PC-9 (cell line): ENCODE results near the gene MCM9. TPM values are rescaled to one million over a fixed set of nuclear protein-coding genes. Genes with fewer than 3 reads are reported as not detected.

Source experiments
- BruUV-seq: library from RNA; stranded (reverse); fragments of 400-500 nt; replicated peaks from 2 replicates; lab custom pipeline; 2021; lab: Mats Ljungman, UMichigan
- CTCF ChIA-PET: fragments of 300-600 bp; sonication (Branson Sonifier 250); formaldehyde crosslinking; loops from one replicate; lab custom pipeline; 2022; ENCODE audit warnings: antibody characterized with exemption; lab: Charles Lee
- POLR2A ChIA-PET: fragments of 300-600 bp; sonication (Branson Sonifier 250); formaldehyde crosslinking; loops from one replicate; lab custom pipeline; 2022; ENCODE audit warnings: antibody characterized with exemption; ENCODE audit not compliant: unreplicated experiment; lab: Charles Lee
- DNase-seq, 2 experiments: peaks; one replicate each; pipeline versions ENCODE4 v3.0.0 to v3.0.0-alpha.2; 2015 to 2022; ENCODE audit warnings: mixed read lengths in 1 of 2
- H2AFZ ChIP-seq: fragments of 200-600 bp; sonication (generic); 2 replicates; pipeline ENCODE4 v1.8.1; 2017; ENCODE audit warnings: antibody characterized with exemption
- H3F3A ChIP-seq: fragments of 200-600 bp; sonication (generic); 2 replicates; pipeline ENCODE4 v1.8.1; 2017; ENCODE audit warnings: antibody characterized with exemption, mild to moderate bottlenecking, low read depth; ENCODE audit not compliant: insufficient read depth
- H3K27ac ChIP-seq: fragments of 200-600 bp; sonication (generic); 2 replicates; pipeline ENCODE4 v1.6.1; 2016; ENCODE audit warnings: mixed run types
- H3K27me3 ChIP-seq: fragments of 200-600 bp; sonication (generic); 2 replicates; pipeline ENCODE4 v1.6.1; 2016; ENCODE audit warnings: low read depth, mixed run types; ENCODE audit not compliant: insufficient read depth
- H3K36me3 ChIP-seq: fragments of 200-600 bp; sonication (generic); 2 replicates; pipeline ENCODE4 v1.6.1; 2016; ENCODE audit warnings: low read depth, mixed run types
- H3K4me1 ChIP-seq: fragments of 200-600 bp; sonication (generic); replicated peaks from 2 replicates; pipeline ENCODE4 v1.6.1; 2016; ENCODE audit warnings: mixed run types; ENCODE audit not compliant: insufficient read depth
- H3K4me2 ChIP-seq: fragments of 200-600 bp; sonication (generic); 2 replicates; pipeline ENCODE4 v1.6.1; 2017; ENCODE audit warnings: mixed run types
- H3K4me3 ChIP-seq: fragments of 200-600 bp; sonication (generic); 2 replicates; pipeline ENCODE4 v1.6.1; 2016; ENCODE audit warnings: mixed run types
- H3K79me2 ChIP-seq: fragments of 200-600 bp; sonication (generic); 2 replicates; pipeline ENCODE4 v1.6.1; 2017; ENCODE audit warnings: low read depth, mixed run types
- H3K9me2 ChIP-seq: fragments of 200-600 bp; sonication (generic); 2 replicates; pipeline ENCODE4 v1.8.1; 2017; ENCODE audit warnings: mild to moderate bottlenecking; ENCODE audit not compliant: insufficient read depth
- H3K9me3 ChIP-seq: fragments of 200-600 bp; sonication (generic); 2 replicates; pipeline ENCODE4 v1.8.1; 2016; ENCODE audit warnings: low read depth; ENCODE audit not compliant: insufficient read depth
- H4K20me1 ChIP-seq: fragments of 200-600 bp; sonication (generic); 2 replicates; pipeline ENCODE4 v1.8.1; 2017; ENCODE audit not compliant: insufficient read depth
- CTCF ChIP-seq: fragments of 200-600 bp; sonication (generic); conservative IDR thresholded peaks from 2 replicates; pipeline ENCODE4 v1.6.1; 2017; ENCODE audit warnings: mixed run types, antibody characterized with exemption, mild to moderate bottlenecking, moderate library complexity
- EZH2 ChIP-seq: fragments of 200-600 bp; sonication (generic); IDR thresholded peaks from 2 replicates; pipeline ENCODE4 v1.8.0; 2017; ENCODE audit warnings: antibody characterized with exemption, low read depth
- intact Hi-C: fragments of 100-400 bp; cut with micrococcal nuclease; formaldehyde crosslinking; loops from one replicate; pipeline ENCODE4 v1.10.0; 2022; ENCODE audit not compliant: unreplicated experiment
- total RNA-seq: library from RNA; stranded (reverse); gene quantifications from 2 replicates; pipeline ENCODE4 v1.2.3, GENCODE V29; 2021

Gene MCM9
- total RNA-seq, 1 experiment from 2014 or later = 18.1 TPM

- ChIA-PET CTCF (interaction anchor here (0.5 kb wide), 1 partner anchor 16 kb away, joined by 3 read pairs; no protein-coding TSS in a partner anchor), POLR2A (interaction anchor here (0.7 kb wide), 2 partner anchors 12 to 230 kb away, joined by 3 to 5 read pairs; partner anchors contain the start of gene CEP85L)
- no peak overlapping the region for H2AFZ ChIP-seq
- peak in 1 of 2 experiments; percentile 52 for DNase-seq
- peaks cover 8% of the 10 kb centered on the region; the same call in 1 of the 2 replicates for H3K4me1 ChIP-seq
- H3K9me3 ChIP-seq = no peaks in the 10 kb centered on the region
- peaks cover 8% of the 10 kb centered on the region; the same call in 1 of the 2 replicates for H3K36me3 ChIP-seq
- H3K4me3 ChIP-seq = no peak overlapping the region
- intact Hi-C loops = no loop called here
- 0 out of 2 replicates have a peak, but pooled peaks cover 4% of the 10 kb centered on the region for H3K9me2 ChIP-seq
- peaks cover 48% of the 10 kb centered on the region for H3K79me2 ChIP-seq
- BruUV-seq = no TSS peak
- no peak overlapping the region for H3K4me2 ChIP-seq
- no peaks in the 10 kb centered on the region for H4K20me1 ChIP-seq
- no peaks in the 10 kb centered on the region for H3F3A ChIP-seq
- H3K27ac ChIP-seq = no peak overlapping the region
- H3K27me3 ChIP-seq = no peaks in the 10 kb centered on the region
- no peak for TF ChIP-seq CTCF
- no peak for TF ChIP-seq EZH2
These were observed 53.3 kb downstream of the MCM9 start for GRCh38 chr6:118881440-118882313.

GRCh38 chr6:118877806-118878205 is 57.2 kb downstream of the MCM9 start:
- H3K4me1 ChIP-seq = peaks cover 8% of the 10 kb centered on the region; the same call in 1 of the 2 replicates
- no peak overlapping the region for H3K27ac ChIP-seq
- no peaks in the 10 kb centered on the region for H3K9me2 ChIP-seq
- no peaks in the 10 kb centered on the region for H3K36me3 ChIP-seq
- CTCF ChIA-PET = no interaction called here
- no peaks in the 10 kb centered on the region for H3K27me3 ChIP-seq
- no TSS peak for BruUV-seq
- no peaks in the 10 kb centered on the region for H3F3A ChIP-seq
- no peak overlapping the region for H3K4me3 ChIP-seq
- no peaks in the 10 kb centered on the region for H3K9me3 ChIP-seq
- peaks cover 25% of the 10 kb centered on the region for H3K79me2 ChIP-seq
- POLR2A ChIA-PET = no interaction called here
- H3K4me2 ChIP-seq = no peak overlapping the region
- intact Hi-C loops = no loop called here
- TF ChIP-seq CTCF (no peak), EZH2 (no peak)
- DNase-seq = no peak
- no peaks in the 10 kb centered on the region for H4K20me1 ChIP-seq
- no peak overlapping the region for H2AFZ ChIP-seq

GRCh38 chr6:118876814-118877213 is 58.1 kb downstream of the MCM9 start:
- TF ChIP-seq EZH2 = no peak
- TF ChIP-seq CTCF = no peak
- no peaks in the 10 kb centered on the region for H4K20me1 ChIP-seq
- H3K9me2 ChIP-seq = no peaks in the 10 kb centered on the region
- CTCF ChIA-PET = no interaction called here
- POLR2A ChIA-PET = no interaction called here
- no peaks in the 10 kb centered on the region for H3K9me3 ChIP-seq
- H3K27me3 ChIP-seq = no peaks in the 10 kb centered on the region
- no peaks in the 10 kb centered on the region for H3K36me3 ChIP-seq
- no peak for DNase-seq
- H3K4me1 ChIP-seq = 0 out of 2 replicates have a peak, but pooled peaks cover under 1% of the 10 kb centered on the region
- no peak overlapping the region for H3K4me3 ChIP-seq
- intact Hi-C loops = no loop called here
- H3K27ac ChIP-seq = no peak overlapping the region
- no peaks in the 10 kb centered on the region for H3F3A ChIP-seq
- no TSS peak for BruUV-seq
- H3K79me2 ChIP-seq = peaks cover 15% of the 10 kb centered on the region; the same call in 1 of the 2 replicates
- no peak overlapping the region for H3K4me2 ChIP-seq
- no peak overlapping the region for H2AFZ ChIP-seq
